NCI-H748 treated with DMSO at 0.1 percent for 48 hours (cell line): Measurements from ENCODE around the gene LZTR1.

ENCODE experiments used
- DNase-seq: peaks from one replicate; lab custom pipeline; 2025; lab: John Stamatoyannopoulos, UW

The LZTR1 gene

GRCh38 chr22:20980938-20981722, 967 bp upstream of the LZTR1 start:
- no peak for DNase-seq

- DNase-seq, result no peak
Measured at GRCh38 chr22:20982563-20982882, 426 bp downstream of the LZTR1 start.

GRCh38 chr22:20983081-20983771, 1.1 kb downstream of the LZTR1 start:
- no peak for DNase-seq

- no peak for DNase-seq
Measured at GRCh38 chr22:20985720-20986119, 3.6 kb downstream of the LZTR1 start.

- no peak for DNase-seq
Measured at GRCh38 chr22:20986365-20986764, 4.3 kb downstream of the LZTR1 start.

- no peak for DNase-seq
Measured at GRCh38 chr22:20987375-20987774, 5.3 kb downstream of the LZTR1 start.

- DNase-seq, result no peak
Measured at GRCh38 chr22:20988573-20989322, 6.7 kb downstream of the LZTR1 start.

DNA sequence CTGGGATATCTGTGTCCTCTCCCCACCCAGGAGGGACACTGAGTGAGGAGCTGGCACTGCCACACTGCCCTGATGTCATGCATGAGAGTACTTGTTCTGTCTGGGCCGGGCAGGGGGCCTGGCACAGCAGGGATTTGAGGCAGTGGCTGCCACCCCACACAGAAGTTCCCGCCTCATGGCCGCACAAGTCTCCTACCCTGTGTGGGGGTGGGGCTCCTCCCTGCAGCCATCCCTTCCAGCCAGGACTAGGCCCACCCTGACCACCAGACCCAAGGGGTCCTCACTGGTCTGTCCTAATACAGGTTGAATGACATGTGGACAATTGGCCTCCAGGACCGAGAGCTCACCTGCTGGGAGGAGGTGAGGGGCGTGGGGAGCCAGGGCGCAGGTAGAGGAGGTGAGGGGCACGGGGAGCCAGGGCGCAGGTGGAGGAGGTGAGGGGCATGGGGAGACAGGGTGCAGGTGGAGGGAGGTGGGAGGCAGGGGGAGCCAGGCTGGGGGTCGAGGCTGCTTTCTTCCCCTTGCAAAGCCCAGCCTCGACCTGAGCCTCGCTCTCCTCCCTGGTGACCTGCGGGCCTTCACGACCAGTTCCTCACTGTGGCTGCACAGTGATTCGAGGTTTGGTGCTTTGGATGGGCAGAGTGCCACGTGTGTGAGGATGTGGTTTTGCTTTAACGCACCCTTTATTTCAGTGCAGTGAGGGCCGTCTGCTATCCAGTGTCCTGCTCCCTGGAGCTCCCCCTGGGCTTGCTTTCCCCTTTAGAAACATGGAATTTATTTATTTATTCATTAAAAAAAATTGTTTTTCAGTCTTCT, 7.4 kb downstream of the LZTR1 start:
- no peak for DNase-seq

DNA sequence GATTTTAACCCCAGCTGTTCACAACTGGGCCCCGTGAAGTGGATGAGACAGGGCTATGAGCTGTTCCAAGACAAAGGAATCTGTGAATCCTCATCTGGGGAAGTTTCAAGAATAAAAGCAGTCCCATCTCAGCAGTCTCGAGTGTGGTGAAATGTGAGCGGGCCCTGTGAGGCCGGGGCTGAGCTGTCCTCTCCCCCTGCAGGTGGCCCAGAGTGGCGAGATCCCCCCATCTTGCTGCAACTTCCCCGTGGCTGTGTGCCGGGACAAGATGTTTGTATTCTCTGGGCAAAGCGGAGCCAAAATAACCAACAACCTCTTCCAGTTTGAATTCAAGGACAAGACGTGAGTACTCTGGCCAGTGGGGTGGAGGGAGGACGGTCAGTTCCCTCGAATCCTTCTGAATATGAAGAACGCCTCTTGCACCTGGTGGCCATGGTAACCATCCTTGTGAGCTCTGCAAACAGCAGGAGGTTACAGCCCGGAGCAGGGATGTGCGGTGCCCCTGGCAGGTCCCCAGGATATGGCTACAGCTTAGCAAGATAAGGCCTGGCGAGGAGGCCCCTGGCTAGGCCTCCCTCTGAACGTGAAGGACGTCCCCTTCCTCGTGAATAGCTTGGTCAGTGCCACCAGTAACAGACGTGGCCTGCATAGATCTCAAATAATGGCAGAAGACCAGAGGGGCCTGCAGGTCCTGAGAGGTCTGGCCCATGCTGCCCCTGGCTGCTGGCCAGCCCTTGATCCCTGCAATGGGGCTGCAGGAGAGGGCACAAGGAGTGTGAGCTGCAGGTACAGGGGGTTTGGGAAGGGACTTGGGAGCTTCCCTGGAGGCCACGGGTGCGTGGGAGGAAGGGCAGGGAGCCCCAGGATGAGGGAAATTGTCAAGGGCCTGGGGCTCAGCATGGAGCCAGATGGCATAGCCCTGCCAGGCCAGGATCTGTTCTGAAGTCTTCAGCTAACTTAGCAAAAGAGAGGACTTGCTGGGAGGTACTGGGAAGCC, 8.4 kb downstream of the LZTR1 start:
- DNase-seq, result no peak

GRCh38 chr22:20991252-20992055, 9.4 kb downstream of the LZTR1 start:
- no peak for DNase-seq

DNA sequence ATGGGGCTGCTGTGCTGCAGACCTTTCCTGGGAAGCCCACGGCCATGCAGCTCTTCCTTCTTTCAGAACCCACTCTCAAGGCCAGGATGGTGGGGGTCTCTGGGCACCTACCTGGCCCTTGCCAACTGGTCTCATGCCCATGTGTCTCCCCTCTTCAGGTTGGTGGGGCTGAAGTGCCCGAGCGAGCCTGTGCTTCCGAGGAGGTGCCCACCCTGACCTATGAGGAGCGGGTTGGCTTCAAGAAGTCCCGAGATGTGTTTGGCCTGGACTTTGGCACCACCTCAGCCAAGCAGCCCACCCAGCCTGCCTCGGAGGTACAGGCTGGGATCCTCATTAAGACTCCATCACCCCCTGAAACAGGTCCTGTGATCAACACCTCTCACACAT, 10.0 kb downstream of the LZTR1 start:
- no peak for DNase-seq

DNA sequence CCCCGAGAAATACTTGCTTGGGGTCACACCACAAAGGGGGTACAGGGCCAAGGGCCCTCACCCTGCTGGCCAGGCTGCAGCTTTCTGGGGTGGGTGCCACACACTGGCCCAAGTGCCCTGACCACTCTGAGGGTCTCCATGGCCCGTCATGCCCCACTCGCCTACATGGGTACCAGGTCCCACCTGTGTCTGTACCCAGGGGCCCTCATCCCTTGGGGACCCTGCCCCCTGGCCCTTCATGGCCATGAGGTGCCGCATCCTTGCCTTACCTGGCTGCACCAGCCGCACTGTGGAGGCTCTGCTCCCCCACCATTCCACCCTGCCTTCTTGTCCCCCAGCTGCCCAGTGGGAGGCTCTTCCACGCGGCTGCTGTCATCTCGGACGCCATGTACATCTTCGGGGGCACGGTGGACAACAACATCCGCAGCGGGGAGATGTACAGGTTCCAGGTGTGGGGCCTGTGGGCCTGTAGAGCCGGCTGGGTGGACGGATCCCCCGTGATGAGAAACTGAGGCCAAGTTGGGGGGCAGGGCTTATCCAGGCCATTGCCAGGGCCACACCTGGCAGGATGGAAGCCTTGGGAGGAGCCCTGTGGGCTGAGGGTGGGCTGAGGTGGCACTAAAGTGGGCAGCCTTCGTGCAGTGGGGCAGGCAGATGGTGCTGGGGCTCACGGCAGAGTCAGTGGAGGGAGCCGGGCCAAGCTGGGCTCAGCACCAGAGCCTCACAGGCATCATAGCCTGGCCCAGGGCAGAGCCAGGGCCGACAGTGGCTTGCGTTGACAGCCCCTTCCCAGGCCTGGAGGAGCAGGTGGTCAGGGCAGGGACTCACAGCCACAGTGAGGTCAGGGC, 10.6 kb downstream of the LZTR1 start:
- no peak for DNase-seq

- no peak for DNase-seq
Measured at GRCh38 chr22:20993304-20994127, 11.4 kb downstream of the LZTR1 start.

DNA sequence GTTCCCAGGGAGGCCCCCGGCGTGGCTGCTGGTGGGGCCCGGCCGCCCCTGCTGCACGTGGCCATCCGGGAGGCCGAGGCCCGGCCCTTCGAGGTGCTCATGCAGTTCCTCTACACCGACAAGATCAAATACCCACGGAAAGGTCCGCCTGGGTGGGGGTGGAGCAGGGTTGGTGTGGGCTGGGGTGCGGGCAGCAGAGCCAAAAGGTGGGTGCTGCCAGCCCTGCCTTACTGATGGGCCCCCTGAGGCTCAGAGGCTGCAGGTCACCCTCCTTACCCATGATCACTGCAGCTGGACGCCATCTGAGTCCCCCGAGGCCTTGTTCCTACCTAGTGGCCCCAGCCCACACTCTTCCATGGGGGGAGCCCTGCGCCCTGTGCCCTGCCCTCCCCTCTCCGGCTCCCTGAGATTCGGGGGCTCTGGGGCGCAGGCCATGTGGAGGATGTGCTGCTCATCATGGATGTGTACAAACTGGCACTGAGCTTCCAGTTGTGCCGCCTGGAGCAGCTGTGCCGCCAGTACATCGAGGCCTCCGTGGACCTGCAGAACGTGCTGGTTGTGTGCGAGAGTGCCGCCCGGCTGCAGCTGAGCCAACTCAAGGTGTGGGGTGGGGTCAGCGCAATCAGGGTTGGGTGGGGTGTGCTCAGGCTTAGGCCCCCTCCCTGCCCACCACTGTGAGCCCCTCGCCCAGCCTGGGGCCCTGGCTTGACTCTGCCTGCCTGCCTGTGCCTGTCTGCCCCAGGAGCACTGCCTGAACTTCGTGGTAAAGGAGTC, 12.2 kb downstream of the LZTR1 start:
- DNase-seq, result no peak

GRCh38 chr22:20994902-20995241, 12.8 kb downstream of the LZTR1 start:
- DNase-seq, result no peak

DNA sequence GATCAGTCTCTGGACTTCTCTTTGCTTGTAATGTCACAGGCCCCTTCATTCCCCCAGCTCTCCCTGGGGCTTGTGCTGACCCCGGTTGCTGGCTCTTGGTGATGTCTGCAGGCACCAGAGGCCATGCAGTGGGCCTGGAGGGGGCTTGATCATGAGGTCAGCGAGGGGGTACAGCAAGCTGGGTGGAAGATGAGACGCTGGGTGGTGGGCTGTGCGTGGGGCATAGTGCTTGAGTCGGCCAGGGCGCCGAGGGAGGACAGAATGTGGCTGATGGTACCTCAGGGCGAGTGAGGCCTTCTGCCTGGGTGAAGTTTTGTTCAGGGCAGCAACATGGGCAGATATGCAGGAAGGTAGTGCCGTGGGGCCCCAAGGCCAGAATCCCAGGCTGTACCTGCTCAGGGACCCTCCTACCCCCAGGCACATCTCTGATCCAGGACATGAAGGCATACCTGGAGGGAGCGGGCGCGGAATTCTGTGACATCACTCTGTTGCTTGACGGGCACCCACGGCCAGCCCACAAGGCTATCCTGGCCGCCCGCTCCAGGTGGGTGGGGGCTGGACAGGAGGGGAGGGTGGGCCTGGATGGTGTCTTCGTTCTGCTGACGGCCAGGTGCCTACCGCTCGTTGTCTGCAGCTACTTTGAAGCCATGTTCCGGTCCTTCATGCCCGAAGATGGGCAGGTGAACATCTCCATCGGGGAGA, 13.4 kb downstream of the LZTR1 start:
- no peak for DNase-seq

DNA sequence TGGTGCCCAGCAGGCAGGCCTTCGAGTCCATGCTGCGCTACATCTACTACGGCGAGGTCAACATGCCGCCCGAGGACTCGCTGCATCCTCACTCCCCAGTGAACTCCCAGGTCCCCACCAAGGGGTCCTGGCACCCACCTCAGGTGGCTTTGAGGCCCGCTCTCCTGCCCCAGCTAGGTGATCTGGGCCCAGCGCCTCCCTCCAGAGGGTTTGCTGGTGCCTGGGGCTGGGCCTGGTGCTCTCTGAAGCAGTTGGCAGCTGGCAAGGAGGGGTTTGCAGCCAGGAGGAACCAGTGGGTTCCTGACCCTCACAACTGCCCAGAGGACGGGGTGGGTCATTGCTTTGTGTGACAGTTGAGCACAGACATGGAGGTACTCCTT, 13.9 kb downstream of the LZTR1 start:
- DNase-seq, result no peak
